GM19463 (cell line): ENCODE results near the gene MPC1.
"Not testable (repeated sequence)": the region's sequence is repeated elsewhere in the genome, so short reads cannot be mapped to it uniquely, and the experiment has no call there.

Experiments used
- ATAC-seq: cut with Tn5 transposase; IDR thresholded peaks from one replicate; pipeline ENCODE4 v1.9.1; 2021; ENCODE audit warnings: mild to moderate bottlenecking, moderate library complexity; ENCODE audit not compliant: unreplicated experiment

The MPC1 gene

DNA sequence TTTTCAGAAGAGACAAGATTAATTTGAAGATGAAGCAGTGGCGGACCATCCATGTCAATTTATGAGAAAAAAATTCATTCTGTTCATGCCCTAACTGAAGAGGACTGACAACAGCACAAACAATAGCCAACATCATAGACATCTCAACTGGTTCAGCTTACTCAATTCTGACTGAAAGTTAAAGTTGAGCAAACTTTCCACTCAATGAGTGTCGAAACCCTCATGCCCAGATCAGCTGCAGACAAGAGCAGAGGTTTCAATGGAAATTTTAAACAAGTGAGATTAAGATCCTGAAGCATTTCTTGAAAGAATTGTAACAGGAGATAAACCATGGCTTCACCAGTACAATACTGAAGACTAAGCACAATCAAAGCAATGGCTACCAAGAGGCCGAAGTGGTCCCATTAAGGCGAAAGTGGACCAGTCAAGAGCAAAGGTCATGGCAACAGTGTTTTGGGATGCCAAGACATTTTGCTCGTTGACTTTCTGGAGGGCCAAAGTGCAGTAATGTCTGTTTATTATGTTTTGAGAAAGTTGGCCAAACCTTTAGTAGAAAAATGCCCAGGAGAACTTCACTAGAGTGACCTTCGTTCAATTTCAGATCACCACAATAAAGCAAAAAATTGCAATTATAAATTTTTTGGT lies 34.3 kb downstream of the MPC1 start:
- ATAC-seq, result no peak

DNA sequence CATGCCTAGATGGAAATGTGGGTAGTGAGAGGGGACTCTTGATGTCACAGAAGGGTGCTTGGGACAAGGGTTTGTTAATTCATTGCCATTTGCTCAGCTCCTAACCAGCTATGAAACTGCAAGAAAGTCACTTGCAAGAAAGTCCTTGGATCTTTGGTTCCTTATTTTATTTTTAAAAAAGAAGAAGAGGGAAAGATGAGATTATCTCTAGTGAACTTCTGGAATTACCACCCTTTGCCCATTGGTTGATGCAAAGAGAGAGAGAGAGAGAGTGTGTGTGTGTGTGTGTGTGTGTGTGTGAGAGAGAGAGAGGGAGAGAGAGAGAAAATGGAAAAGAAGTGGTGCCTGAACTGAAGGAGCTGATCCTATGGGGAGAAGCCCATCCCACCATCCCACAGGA lies 35.8 kb downstream of the MPC1 start:
- ATAC-seq, result no peak

DNA sequence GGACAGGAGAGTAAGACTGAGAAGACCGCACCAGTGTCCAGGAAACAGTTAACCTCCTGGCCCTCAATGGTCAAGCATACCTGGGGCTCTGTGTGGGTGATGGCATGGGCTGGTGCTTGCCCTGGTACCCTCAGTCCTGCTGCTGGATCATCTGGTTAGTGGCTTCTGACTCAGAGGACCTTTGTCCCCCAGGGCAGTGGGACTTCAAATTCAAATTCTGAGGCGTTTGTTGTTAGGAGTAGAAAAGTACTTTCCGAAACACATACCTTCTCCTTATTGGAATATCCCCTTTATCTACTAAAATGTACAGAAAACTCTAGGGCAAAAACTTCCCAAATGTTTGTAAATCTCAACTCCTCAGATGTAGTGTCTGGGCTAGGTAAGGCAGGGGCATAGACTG lies 36.3 kb downstream of the MPC1 start:
- no peak for ATAC-seq

GRCh38 chr6:166345672-166346071 lies 37.1 kb downstream of the MPC1 start:
- not testable (repeated sequence) for ATAC-seq

- ATAC-seq, result not testable (repeated sequence)
These were observed 37.8 kb downstream of the MPC1 start for GRCh38 chr6:166344921-166345320.

DNA sequence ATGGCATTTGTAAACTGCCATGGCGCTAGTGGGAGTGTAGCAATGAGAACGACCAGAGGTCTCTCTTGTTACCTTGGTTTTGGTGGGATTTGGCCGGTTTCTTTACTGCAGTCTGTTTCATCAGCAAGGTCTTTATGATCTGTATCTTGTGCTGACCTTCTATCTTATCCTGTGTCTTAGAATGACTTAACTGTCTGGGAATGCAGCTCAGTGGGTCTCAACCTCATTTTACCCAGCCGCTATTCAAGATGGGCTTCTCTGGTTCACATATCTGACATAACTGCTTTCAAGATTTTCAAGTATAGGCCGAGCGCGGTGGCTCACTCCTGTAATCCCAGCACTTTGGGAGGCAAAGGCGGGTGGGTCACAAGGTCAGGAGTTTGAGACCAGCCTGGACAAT lies 38.5 kb downstream of the MPC1 start:
- ATAC-seq, result no peak

DNA sequence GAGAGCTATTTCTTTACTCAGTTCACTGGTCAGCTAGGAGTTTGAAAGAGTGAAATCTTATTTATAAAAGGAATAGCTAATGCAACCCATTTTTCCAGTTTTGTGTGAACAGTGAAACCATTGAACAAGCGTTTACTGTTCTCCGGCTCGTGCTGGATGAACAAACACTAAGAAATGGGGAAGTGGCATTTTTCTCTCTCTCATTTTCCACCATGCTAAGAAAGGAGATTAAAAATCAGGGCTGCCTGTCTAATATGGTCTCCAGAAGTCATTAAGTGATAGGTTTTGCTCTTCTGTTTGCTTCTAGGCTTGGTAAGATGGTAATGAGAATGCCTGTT lies 39.6 kb downstream of the MPC1 start:
- ATAC-seq, result peak; percentile 15

GRCh38 chr6:166342349-166343149 lies 40.2 kb downstream of the MPC1 start, which contains the start of gene SFT2D1:
TSS of gene SFT2D1 (minus strand) at chr6:166342545. CDS start at chr6:166342481, 64 bp downstream.
- peak; percentile 93 for ATAC-seq

- ATAC-seq, result no peak
These were observed 40.8 kb downstream of the MPC1 start for GRCh38 chr6:166341977-166342348.

GRCh38 chr6:166341464-166341863 lies 41.3 kb downstream of the MPC1 start:
- no peak for ATAC-seq

DNA sequence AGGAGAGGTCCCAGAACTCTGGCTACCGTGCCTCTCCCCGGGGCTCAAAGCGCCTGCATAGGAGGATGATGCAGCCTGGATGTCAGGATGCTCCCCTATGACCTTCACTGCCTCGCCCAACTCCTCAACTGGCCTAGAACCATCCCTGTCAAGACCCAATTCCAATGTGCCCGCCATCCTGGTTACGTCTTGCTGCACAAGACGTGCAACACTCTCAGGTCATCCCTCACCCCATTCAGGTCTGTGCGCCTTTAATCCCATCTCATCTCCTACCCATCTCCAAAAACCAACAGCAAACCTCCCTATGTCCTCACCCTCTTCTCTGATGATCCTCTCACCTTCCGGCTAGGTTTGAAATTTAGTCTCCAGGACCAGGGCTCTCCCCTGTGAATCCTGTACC lies 43.9 kb downstream of the MPC1 start:
- no peak for ATAC-seq

- no peak for ATAC-seq
These were observed 45.9 kb downstream of the MPC1 start for GRCh38 chr6:166336847-166337246.

DNA sequence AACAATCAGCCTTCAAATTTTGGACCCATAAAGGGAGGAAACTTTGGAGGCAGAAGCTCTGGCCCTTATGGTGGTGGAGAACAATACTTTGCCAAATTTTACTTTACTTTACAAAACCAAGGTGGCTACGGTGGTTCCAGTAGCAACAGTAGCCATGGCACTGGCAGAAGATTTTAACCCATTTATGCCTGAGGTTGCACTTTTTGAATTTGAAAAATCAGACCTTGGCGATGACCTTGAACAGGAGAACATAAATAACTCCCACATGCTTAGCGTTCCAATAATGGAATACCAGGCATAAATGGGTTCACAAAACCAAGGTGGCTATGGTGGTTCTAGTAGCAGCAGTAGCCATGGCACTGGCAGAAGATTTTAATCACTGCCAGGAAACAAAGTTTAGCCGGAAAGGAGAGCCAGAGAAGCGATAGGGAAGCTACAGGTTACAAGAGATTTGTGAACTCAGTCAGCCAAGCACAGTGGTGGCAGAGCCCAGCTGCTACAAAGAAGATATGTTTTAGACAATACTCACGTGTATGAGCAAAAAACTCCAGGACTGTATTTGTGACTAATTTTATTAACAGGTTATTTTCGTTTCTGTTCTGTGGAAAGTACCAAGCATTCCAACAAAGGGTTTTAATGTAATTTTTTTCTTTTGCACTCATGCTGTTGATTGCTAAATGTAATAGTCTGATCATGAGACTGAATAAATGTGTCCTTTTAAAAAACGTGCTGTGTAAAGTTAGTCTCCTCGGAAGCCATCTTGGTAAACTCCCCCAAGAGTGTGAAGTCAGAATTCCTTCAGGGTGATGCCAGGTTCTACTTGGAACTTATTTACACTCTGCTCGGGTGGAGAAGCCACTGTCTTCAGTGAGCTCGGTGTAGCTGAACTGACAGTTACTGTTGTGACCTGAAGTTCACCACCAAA lies 47.1 kb downstream of the MPC1 start:
- ATAC-seq, result peak; percentile 52

- no peak for ATAC-seq
These were observed 47.9 kb downstream of the MPC1 start for GRCh38 chr6:166334878-166335277.

GRCh38 chr6:166333172-166333995 lies 49.4 kb downstream of the MPC1 start:
- ATAC-seq, result peak; percentile 66

DNA sequence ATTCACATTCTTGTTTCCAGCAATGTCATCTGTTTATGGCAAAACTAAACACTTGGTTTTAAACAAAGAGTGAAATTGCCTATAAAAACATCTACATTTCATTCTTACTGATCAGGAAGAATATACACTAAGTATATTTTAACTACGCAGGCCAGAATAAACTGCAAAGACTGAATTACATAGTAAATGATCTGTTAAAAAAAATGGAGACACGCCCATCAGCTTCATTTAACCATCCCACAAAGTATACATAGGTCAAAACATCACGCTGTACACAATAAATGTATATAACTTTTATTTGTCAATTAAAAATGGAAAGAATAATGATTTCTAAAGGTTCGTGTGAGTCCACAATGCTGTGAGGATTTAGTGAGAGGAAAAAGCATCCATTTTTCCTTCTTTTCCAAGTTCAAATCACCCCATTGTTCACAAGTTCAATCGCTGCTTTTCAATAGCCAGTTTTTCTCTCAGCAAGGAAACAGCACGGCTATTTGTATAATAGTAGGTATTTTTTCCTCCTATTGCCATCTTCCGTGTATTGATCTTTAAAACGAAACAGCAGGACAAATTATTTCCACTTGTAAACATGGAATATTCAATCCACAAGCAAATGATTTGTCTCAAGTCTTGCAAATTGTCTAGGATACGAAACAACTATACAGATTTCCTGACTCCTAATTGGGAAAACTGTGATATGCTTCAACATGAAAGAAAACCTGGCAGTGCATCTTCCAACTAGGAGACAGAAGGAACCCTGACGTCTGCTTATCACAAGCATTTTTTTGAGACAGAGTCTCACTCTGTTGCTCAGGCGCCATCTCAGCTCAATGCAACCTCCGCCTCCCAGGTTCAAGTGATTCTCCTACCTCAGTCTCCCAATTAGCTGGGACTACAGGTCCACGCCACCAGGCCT lies 51.0 kb downstream of the MPC1 start:
- ATAC-seq, result no peak

GRCh38 chr6:166330612-166331011 lies 52.1 kb downstream of the MPC1 start:
- ATAC-seq, result no peak

- ATAC-seq, result peak; percentile 80
These were observed 57.2 kb downstream of the MPC1 start for GRCh38 chr6:166325383-166326042.

- no peak for ATAC-seq
These were observed 59.3 kb downstream of the MPC1 start for GRCh38 chr6:166323395-166323794.
